GM21381 (cell line): ENCODE data around the gene SELENOO.

Experiments
- ATAC-seq: cut with Tn5 transposase; IDR thresholded peaks from one replicate; pipeline ENCODE4 v1.9.1; 2021; ENCODE audit warnings: mild to moderate bottlenecking, moderate library complexity; ENCODE audit not compliant: unreplicated experiment

Gene SELENOO

GRCh38 chr22:50252082-50253045 is 51.6 kb downstream of the SELENOO start:
- ATAC-seq: no peak

- no peak for ATAC-seq
Observed at GRCh38 chr22:50253046-50253915, 52.5 kb downstream of the SELENOO start.

GRCh38 chr22:50253941-50254340 is 53.1 kb downstream of the SELENOO start:
- no peak for ATAC-seq

GRCh38 chr22:50255099-50255498 is 54.3 kb downstream of the SELENOO start:
- ATAC-seq: no peak

GRCh38 chr22:50255607-50256006 is 54.8 kb downstream of the SELENOO start:
- no peak for ATAC-seq

- ATAC-seq: no peak
Observed at GRCh38 chr22:50256258-50256862, 55.5 kb downstream of the SELENOO start.

- no peak for ATAC-seq
Observed at GRCh38 chr22:50257041-50257440, 56.2 kb downstream of the SELENOO start.

- ATAC-seq: no peak
Observed at GRCh38 chr22:50257451-50258360, 56.9 kb downstream of the SELENOO start.

- no peak for ATAC-seq
Observed at GRCh38 chr22:50258361-50259292, 57.8 kb downstream of the SELENOO start.

GRCh38 chr22:50259302-50259701 is 58.5 kb downstream of the SELENOO start:
- ATAC-seq: no peak

GRCh38 chr22:50260434-50260800 is 59.6 kb downstream of the SELENOO start:
- no peak for ATAC-seq

- peak; percentile 27 for ATAC-seq
Observed at GRCh38 chr22:50260801-50261614, 60.2 kb downstream of the SELENOO start.

GRCh38 chr22:50261615-50262459 is 61.0 kb downstream of the SELENOO start, which contains the start of gene MAPK12:
Gene MAPK12, minus strand, starts transcription at chr22:50261683. Its CDS starts 174 bp downstream, at chr22:50261509.
- ATAC-seq: peak; percentile 48

- no peak for ATAC-seq
Observed at GRCh38 chr22:50262460-50262911, 61.7 kb downstream of the SELENOO start.

- no peak for ATAC-seq
Observed at GRCh38 chr22:50262973-50263617, 62.3 kb downstream of the SELENOO start.

GRCh38 chr22:50264104-50264745 is 63.4 kb downstream of the SELENOO start:
- ATAC-seq: no peak
